ENCODE measurements around the gene POLDIP3.
"Not testable (repeated sequence)": the region's sequence is repeated elsewhere in the genome, so short reads cannot be mapped to it uniquely, and the experiment has no call there.

POLDIP3 gene

GRCh38 chr22:42549331-42550060 is 65.2 kb downstream of the POLDIP3 start:
- Histone ChIP-seq H4K20me1 (ENCODE audit: insufficient read depth, low read length, poor library complexity, severe bottlenecking) (no peaks in the 10 kb centered on the region), H3K27me3 (ENCODE audit: insufficient read depth, low read length, poor library complexity, severe bottlenecking) (no peaks in the 10 kb centered on the region), H3K9me3 (ENCODE audit: insufficient read depth, low read depth, low read length) (no peaks in the 10 kb centered on the region), H3K4me2 (ENCODE audit: low read depth, low read length, poor library complexity, severe bottlenecking) (no peak overlapping the region), H3K79me2 (ENCODE audit: insufficient read depth, low read length) (no peaks in the 10 kb centered on the region), H3K36me3 (ENCODE audit: insufficient read depth, low read length) (no peaks in the 10 kb centered on the region), H3K4me1 (ENCODE audit: insufficient read depth, low read length, poor library complexity, severe bottlenecking) (no peaks in the 10 kb centered on the region), H2AFZ (ENCODE audit: low read length) (no peak overlapping the region), H3K4me3 (ENCODE audit: low read length, poor library complexity, severe bottlenecking) (no peak overlapping the region), H3F3A (ENCODE audit: low read depth) (no peaks in the 10 kb centered on the region), H3K9ac (ENCODE audit: low read depth, low read length, poor library complexity, severe bottlenecking) (no peak overlapping the region), H3K9me2 (replicated peaks; ENCODE audit: low read depth, low read length) (no peaks in the 10 kb centered on the region)
- no peak for TF ChIP-seq CTCF (conservative IDR thresholded peaks at IDR 0.05; ENCODE audit: low read length)
- no peak for TF ChIP-seq EZH2phosphoT487 (IDR thresholded peaks at IDR 0.05; ENCODE audit: borderline replicate concordance)

- H4K20me1 ChIP-seq (ENCODE audit: insufficient read depth, low read length, poor library complexity, severe bottlenecking) = no peaks in the 10 kb centered on the region
Observed at GRCh38 chr22:42548597-42549330, 65.9 kb downstream of the POLDIP3 start.

GRCh38 chr22:42548126-42548525 is 66.6 kb downstream of the POLDIP3 start:
- H3K36me3 ChIP-seq (ENCODE audit: insufficient read depth, low read length); H4K20me1 ChIP-seq (ENCODE audit: insufficient read depth, low read length, poor library complexity, severe bottlenecking); H2AFZ ChIP-seq (ENCODE audit: low read length); H3K79me2 ChIP-seq (ENCODE audit: insufficient read depth, low read length); H3K9me3 ChIP-seq (ENCODE audit: insufficient read depth, low read depth, low read length); H3K27me3 ChIP-seq (ENCODE audit: insufficient read depth, low read length, poor library complexity, severe bottlenecking); H3K4me2 ChIP-seq (ENCODE audit: low read depth, low read length, poor library complexity, severe bottlenecking); H3K4me1 ChIP-seq (ENCODE audit: insufficient read depth, low read length, poor library complexity, severe bottlenecking); H3K9ac ChIP-seq (ENCODE audit: low read depth, low read length, poor library complexity, severe bottlenecking); H3K4me3 ChIP-seq (ENCODE audit: low read length, poor library complexity, severe bottlenecking); H3F3A ChIP-seq (ENCODE audit: low read depth); H3K9me2 ChIP-seq (replicated peaks; ENCODE audit: low read depth, low read length): not testable (repeated sequence)

More at GRCh38 chr22:42548597-42549330, 65.9 kb downstream of the POLDIP3 start:
- no peaks in the 10 kb centered on the region for H3K36me3 ChIP-seq (ENCODE audit: insufficient read depth, low read length)
- no peaks in the 10 kb centered on the region for H3K27me3 ChIP-seq (ENCODE audit: insufficient read depth, low read length, poor library complexity, severe bottlenecking)
- no peaks in the 10 kb centered on the region for H3F3A ChIP-seq (ENCODE audit: low read depth)
- H3K4me1 ChIP-seq (ENCODE audit: insufficient read depth, low read length, poor library complexity, severe bottlenecking) = no peaks in the 10 kb centered on the region
- no peak overlapping the region for H3K4me3 ChIP-seq (ENCODE audit: low read length, poor library complexity, severe bottlenecking)
- H3K9me2 ChIP-seq (replicated peaks; ENCODE audit: low read depth, low read length) = no peaks in the 10 kb centered on the region
- no peak overlapping the region for H3K9ac ChIP-seq (ENCODE audit: low read depth, low read length, poor library complexity, severe bottlenecking)
- no peaks in the 10 kb centered on the region for H3K79me2 ChIP-seq (ENCODE audit: insufficient read depth, low read length)
- H3K4me2 ChIP-seq (ENCODE audit: low read depth, low read length, poor library complexity, severe bottlenecking) = no peak overlapping the region
- no peaks in the 10 kb centered on the region for H3K9me3 ChIP-seq (ENCODE audit: insufficient read depth, low read depth, low read length)
- no peak overlapping the region for H2AFZ ChIP-seq (ENCODE audit: low read length)
- TF ChIP-seq CTCF (conservative IDR thresholded peaks at IDR 0.05; ENCODE audit: low read length) (no peak), EZH2phosphoT487 (IDR thresholded peaks at IDR 0.05; ENCODE audit: borderline replicate concordance) (no peak)

All from Loucy (cell line).